HG03354 (cell line): ENCODE data around the gene FIGN.

ENCODE experiments used
- ATAC-seq: cut with Tn5 transposase; IDR thresholded peaks from one replicate; pipeline ENCODE4 v1.9.1; 2021; ENCODE audit warnings: mild to moderate bottlenecking; ENCODE audit not compliant: unreplicated experiment, poor library complexity, severe bottlenecking

FIGN gene

DNA sequence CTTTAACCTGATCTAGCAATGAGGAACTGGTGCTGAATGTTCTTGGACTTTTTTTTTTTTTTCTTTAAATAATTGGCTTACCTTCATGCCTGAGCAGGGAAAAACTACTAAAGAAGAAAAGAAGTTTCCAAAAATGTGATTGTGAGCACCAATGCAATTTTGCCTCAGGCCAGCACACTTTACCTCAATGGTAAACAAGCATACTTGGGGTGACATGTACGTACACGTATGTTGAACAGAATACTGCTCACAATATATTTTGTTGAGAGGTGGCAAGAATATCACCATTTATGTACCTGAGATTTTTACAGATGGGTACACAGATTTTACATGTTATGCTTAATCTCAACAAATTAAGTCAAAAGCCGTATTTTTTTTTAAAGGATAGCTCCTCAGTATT, 144.3 kb downstream of the FIGN start:
- ATAC-seq = no peak

DNA sequence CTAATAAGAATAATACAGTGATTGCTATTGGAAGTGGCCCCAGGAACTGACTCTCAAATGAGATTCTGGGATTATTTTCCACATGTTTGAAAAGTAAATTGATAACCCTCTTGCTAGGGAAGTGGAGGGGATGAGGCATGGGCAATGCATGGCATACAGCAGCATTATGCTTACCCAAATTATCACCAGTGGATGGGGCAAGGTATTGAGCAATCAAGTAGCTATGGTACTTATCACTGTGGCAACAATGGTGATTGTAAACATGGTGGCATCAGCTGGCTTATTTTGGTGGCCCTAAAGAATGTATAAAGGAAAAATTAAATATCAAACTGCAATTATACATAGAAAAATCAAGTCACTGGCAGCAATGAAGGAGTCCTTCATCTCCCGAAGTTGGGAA, 155.1 kb downstream of the FIGN start:
- ATAC-seq = no peak

DNA sequence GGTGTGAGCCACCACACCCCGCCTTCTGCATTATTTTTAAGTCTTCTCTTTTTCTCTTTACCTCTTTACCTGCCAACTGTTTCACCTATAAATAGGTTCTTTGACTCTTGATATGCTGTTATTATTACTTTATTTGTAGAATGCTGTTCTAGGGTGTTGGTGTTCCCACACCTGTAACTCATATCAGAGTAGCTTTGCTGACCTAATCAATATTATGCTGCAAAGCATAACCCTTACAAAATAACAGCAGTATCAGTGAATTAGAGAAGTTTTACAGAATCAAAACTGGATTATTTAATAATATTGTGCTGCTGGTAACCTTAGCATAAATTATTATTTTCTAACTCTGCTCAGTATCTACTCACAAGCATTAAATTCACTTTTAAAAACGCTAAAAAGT, 161.5 kb downstream of the FIGN start:
- ATAC-seq = no peak

DNA sequence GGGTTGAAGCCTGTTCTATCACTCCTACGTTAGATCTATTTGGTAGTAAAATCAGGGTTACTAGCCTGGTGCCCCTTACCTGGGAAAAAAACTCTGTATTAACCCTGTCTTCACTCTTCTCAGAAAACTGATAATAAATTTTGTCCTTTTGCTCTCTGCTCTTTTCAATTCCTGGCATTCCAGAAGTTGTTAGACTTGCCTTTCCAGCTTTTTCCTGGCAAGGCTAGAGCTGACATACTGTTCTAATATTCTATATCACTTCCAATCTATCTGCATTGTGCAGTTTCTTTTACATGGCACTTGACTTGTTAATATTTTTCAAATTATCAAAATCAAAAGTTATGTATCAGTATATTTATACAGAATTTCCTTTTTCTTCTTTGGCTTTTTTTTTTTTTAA, 162.2 kb downstream of the FIGN start:
- ATAC-seq = no peak

DNA sequence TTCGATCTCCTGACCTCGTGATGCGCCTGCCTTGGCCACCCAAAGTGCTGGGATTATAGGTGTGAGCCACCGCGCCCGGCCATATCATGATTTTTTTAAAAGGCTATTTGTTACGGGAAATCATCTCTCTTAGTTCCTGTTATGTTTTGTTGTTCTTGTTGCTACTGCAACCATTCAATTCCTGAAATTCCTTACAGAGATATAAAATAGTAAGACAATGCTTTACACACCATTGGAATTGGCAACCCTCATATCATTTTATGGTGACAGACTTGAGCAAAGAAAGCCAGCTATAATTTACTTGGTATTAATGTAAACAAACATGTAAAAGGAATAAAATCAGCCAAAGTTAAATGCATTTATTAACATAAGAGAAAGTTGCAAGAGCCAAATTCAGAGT, 163.0 kb downstream of the FIGN start:
- no peak for ATAC-seq

DNA sequence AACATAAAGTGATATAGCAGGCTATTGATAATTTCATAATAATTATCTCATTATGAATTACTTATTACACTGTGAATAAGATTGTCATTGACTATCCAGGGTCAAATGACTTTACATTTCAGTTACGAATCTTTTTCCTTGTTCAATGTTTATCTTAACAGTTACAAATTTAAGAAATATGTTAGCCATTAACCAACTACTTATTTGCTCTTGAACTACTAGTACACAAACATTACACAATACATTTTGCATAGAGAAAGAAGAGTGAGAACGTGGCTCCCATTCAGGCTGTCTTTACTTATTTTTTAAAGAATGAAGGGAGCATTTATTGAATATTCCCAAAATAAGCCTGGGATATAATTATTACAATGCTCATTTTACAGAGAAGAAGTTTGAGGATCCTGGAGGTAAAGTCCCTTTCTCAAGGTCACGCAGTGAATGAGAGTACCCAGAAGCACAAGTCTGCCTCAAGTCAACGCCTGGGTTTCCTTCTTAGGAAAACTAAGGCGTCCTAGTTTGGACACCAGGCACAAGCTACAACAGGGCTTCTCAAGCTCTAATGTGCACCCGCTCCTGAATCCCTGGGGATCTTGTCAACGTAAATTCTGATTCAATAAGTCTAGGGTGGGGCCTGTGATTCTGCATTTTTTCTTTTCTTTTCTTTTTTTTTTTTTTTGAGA, 164.2 kb downstream of the FIGN start:
- no peak for ATAC-seq

DNA sequence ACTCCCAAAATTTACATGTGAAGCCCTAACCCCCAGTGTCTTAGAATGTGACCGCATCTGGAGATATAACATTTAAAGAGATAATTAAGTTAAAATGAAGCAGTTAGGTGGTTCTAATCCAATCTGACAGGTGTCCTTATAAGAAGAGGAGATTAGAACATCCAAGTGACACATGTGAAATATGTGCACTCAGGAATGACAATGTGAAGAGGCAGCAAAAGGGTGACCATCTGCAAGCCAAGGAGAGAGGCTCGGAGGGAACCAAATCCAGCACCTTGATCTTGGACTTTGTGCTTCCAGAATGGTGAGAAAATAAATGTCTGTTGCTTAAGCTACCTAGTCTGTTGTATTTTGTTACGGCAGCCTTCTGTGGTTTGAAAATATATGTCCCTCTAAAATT, 165.4 kb downstream of the FIGN start:
- no peak for ATAC-seq

DNA sequence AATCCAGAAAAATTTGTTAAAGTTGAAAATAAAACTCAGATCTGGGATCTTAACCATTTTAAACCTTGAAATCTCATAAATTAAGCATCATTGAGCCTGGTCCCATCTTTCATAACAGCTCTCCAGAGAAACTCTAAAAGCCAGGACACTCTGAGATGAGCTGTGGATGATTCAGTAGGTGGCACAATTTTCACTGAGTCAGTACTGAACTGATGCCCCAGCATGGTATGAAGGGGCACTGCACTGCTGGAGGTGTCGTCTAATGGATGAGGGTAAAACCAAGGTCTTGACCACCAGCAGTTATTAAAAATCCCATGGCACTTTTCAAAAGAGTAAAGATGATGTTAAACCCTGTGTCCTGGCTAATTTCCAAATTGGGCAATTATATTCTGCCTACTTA, 170.6 kb downstream of the FIGN start:
- no peak for ATAC-seq

DNA sequence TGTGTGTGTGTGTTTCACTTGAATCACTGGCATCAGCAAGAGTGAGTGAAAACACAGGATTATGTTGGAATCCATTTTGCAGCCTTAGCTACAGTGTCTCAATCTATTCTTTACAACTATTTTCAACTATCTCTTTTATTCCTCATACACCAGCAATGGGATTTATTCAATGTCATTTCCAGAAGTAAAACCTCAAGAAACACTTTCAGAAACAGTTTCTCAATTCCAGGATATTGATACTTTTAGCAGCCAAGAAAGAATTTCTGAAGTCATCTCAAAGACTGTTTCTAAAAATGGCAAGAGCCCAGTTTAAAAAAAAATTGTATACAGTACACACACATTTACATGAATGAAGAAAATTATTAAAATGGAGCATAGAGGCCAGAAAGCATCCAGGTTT, 171.6 kb downstream of the FIGN start:
- no peak for ATAC-seq

DNA sequence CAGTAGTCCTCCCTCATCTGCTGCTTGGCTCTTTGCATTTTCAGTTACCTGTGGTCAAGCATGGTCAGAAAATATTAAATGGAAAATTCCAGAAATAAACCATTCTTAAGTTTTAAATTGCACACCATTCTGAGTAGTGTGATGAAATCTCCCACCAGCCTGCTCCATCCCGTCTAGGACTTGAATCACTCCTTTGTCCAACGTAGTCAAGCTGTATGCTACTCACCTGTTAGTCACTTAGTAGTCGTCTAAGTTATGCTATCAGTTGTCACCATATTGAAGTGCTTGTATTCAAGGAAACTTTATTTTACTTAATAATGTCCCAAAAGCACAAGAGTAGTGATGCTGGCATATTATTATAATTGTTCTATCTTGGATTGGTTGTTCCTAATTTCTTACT, 172.5 kb downstream of the FIGN start:
- no peak for ATAC-seq

DNA sequence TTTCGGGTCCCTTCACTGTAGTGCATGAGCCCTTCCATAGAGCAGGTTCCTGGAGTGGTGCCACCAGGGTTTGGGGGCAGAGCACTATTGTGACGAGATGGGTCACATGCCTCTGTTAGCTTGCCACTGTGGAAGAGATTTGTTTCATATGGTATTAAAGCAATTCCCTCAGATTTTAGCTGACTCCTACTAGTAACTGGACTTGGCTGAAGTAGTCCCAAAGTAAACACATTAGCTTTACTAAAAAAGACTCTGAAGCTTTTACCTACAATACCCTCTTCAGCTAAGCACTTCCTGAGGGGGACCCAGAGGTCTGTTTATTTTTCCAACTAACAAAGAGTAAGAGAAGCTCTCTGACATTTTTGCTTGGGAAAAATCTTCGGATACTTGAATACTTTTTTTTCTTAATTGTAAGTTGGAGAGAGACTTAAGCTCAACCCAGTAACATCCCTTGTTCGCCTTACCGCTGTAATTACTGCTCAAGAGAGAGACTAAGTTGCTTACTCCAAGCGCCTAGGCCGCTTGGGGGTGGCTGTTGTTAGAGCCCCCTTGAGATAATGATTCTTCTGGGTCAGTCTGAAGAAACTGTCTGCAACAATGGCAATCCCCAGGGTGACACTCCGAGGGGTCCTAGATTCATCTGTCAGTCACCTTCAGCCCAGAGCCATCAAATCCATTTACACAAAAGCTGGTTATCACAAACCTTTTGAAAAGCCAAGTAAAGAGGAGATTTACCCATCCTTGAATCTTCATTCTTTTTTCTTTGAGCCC, 177.4 kb downstream of the FIGN start:
- ATAC-seq = no peak

DNA sequence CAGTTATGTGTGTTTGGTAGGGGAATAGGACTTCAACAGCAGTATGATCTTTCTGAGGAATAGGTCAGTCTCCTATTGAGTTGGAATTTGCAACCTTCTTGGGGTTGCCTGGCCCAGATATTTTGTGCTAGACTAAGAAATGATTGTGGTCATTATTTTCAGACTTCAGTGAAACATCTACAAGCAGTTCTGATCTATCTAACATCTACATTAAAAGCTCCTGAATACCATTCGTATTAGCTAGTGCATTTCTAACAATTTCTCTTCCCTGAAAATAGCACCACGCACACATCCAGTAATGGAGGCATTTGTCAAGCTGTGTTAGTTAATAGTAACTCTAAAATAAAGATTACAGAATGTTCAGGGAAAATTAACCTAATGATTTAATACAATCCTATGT, 179.3 kb downstream of the FIGN start:
- ATAC-seq = no peak

DNA sequence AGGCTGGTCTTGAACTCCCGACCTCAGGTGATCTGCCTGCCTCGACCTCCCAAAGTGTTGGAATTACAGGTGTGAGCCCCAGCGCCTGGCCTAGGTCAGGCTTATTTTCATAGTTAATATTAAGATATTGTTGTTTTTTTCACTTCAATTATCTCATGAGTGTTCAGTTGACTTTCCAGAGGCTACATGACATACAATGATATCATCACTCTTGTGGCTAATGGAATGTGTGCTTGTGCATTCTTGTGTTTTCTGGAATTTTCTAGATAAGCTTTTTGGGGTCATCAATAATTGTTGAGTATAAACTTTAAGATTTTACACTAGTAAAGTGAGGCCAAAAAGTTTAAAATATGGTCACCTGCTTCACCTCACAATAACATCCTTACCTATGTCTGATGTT, 180.9 kb downstream of the FIGN start:
- ATAC-seq = no peak

DNA sequence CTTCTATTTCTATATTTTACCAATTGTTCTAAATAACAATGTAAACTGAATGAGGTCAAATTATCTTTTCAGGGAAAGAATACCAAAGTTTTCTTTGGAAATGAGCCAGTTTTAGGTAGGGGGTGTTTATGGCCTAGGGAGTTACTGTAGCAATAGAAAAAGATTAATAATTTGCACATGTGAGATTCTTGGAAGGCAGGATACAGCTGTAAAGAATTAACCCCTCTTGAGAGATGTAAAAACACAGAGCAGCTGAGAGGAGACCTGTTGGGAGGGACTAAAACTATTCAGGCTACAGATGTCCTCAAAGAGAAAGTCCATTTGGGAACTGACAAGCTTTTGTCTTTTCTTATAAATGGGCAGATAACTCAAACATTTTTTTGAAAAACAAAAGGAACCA, 182.2 kb downstream of the FIGN start:
- ATAC-seq = no peak

DNA sequence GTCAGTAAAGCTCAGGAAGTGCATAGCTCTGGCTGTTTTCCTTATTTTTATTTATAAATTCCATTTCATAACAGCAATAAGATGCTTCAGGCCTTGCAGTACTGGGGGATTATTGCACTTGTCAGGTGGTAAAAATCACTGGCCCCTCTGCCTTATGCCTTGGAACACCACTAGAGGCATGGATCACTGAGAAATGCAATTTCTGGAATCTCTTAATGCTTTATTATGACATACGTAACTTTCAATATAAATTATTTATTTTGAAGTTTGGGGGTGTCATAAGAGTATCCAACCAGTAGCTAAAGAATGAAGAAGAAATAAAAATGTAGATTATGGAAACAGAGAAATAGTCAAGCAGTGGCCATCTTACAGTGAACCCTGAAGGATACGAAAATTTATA, 183.1 kb downstream of the FIGN start:
- no peak for ATAC-seq

DNA sequence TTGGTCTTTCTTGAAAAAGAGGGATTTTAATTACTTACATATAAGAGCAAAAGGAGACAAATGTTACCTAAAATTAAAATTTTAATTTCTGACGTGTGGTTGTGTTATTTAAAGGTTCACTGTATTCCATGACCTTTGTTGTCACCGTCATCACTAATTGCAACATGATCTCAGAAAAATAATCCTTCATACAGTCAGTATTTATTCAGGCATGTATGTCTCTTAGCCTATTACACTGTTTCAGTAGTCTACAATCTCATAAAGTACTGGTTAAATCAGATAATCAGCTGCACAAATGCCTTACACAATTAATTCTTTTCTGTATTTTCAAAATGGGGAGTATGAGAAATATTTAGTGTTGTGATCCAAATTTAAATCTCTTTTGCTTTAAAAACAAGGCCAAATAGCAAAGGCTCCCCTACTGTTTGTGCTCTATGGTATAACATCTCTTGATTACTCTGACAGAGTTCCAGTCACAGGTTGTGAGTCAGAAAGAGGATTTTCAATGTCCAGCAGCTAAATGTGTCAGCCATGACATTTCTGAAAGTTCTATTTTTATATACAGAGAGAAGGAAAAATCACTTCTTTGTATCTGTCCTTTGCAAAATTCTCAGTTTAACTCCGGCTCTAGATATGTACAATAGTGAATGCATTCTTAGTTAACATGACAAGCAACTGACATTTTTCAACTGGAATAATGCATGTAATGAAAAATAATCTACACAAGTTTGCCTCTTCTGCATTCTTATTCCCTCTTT, 184.0 kb downstream of the FIGN start:
- no peak for ATAC-seq

DNA sequence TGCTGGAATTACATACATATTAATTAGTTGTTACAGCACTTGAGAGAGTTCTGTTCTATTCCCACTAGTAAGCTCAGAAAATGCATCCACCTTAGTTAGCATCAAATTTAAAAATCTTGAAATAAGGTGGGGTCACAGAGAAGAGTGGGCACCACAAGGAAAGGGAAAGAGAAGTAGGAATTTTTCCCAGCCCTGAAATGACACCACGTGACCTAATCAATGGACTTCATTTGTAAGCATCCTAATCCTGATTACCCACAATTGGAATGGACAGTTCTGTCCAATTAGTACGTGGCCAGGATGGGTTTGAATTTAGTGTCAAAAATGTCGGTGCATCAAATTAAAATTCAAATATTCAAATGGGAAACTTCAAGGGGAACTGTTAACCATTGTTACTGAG, 186.8 kb downstream of the FIGN start:
- no peak for ATAC-seq
